IPS-NIHi7 (cell line): ENCODE measurements around the gene ELF4.
A peak's percentile ranks its signal among the peaks of the same experiment; 100 is the strongest.

ENCODE experiments used
- DNase-seq: peaks from one replicate; pipeline ENCODE4 v3.0.0; 2012; ENCODE audit warnings: mixed read lengths; ENCODE audit errors: extremely low spot score

Gene ELF4

GRCh38 chrX:130047416-130047815 lies 62.9 kb downstream of the ELF4 start:
- no peak for DNase-seq

- DNase-seq, result no peak
Observed at GRCh38 chrX:130039847-130040246, 70.5 kb downstream of the ELF4 start.

- DNase-seq, result no peak
Observed at GRCh38 chrX:130034178-130034577, 76.1 kb downstream of the ELF4 start.

GRCh38 chrX:130032552-130032951 lies 77.7 kb downstream of the ELF4 start:
- no peak for DNase-seq

- DNase-seq, result no peak
Observed at GRCh38 chrX:130030826-130031225, 79.5 kb downstream of the ELF4 start.

- peak; percentile 47 for DNase-seq
Observed at GRCh38 chrX:130028196-130028595, 82.1 kb downstream of the ELF4 start.

GRCh38 chrX:130027569-130027968 lies 82.7 kb downstream of the ELF4 start:
- no peak for DNase-seq

- peak; percentile 82 for DNase-seq
Observed at GRCh38 chrX:130025256-130025655, 85.0 kb downstream of the ELF4 start.

GRCh38 chrX:130024127-130024526 lies 86.2 kb downstream of the ELF4 start:
- DNase-seq, result peak; percentile 99

GRCh38 chrX:130020661-130021324 lies 89.5 kb downstream of the ELF4 start:
- no peak for DNase-seq

GRCh38 chrX:130018143-130018542 lies 92.2 kb downstream of the ELF4 start:
- DNase-seq, result no peak

- DNase-seq, result no peak
Observed at GRCh38 chrX:130015181-130015580, 95.1 kb downstream of the ELF4 start.
